Kidney glomerular epithelial cell (primary cell): ENCODE measurements around the gene ID2.

ENCODE experiments used
- DNase-seq: peaks from one replicate; lab custom pipeline; 2025; lab: John Stamatoyannopoulos, UW

The ID2 gene, protein sequence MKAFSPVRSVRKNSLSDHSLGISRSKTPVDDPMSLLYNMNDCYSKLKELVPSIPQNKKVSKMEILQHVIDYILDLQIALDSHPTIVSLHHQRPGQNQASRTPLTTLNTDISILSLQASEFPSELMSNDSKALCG

DNA sequence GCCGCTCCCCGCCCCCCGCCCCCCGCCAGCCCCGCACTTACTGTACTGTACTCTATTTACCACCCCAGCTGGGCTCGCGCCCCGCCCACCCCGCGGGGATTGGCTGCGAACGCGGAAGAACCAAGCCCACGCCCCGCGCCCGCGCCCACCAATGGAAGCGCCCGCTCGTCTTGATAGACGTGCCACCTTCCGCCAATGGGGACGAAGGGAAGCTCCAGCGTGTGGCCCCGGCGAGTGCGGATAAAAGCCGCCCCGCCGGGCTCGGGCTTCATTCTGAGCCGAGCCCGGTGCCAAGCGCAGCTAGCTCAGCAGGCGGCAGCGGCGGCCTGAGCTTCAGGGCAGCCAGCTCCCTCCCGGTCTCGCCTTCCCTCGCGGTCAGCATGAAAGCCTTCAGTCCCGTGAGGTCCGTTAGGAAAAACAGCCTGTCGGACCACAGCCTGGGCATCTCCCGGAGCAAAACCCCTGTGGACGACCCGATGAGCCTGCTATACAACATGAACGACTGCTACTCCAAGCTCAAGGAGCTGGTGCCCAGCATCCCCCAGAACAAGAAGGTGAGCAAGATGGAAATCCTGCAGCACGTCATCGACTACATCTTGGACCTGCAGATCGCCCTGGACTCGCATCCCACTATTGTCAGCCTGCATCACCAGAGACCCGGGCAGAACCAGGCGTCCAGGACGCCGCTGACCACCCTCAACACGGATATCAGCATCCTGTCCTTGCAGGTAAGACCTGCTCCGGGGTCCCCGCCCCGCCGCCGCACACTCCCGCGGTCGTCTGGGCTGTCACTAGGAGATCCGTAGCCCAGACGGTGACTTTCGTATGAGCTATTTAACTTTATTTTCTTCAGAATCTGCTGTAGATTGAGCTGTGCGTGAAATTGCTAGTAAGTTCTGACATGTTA is at the start of gene ID2:
Gene ID2, plus strand, starts transcription at position 271 of the 907 bp plus-strand sequence. Its CDS starts 110 bp downstream, at position 381.
- peak; percentile 91 for DNase-seq

DNA sequence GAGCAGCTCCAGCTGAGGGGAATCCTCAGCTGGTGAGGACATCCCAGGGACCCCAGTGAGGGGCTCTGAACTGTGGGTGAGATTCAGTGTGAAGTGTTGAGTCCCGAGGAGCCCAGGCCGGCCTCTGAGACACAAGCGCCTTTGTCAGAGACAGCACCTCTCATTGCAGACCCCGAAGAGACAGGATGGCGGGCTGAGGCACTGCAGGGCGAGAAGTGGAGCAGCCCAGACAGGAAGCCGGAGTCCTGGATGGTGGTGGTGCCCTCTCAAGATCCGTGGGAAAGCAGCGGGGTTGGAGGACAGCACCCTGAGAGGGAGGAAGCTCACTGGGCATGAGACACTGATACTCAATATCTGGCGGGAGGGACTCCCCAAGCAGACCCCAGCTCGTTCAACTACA is 49.1 kb upstream of the ID2 start:
- no peak for DNase-seq

DNA sequence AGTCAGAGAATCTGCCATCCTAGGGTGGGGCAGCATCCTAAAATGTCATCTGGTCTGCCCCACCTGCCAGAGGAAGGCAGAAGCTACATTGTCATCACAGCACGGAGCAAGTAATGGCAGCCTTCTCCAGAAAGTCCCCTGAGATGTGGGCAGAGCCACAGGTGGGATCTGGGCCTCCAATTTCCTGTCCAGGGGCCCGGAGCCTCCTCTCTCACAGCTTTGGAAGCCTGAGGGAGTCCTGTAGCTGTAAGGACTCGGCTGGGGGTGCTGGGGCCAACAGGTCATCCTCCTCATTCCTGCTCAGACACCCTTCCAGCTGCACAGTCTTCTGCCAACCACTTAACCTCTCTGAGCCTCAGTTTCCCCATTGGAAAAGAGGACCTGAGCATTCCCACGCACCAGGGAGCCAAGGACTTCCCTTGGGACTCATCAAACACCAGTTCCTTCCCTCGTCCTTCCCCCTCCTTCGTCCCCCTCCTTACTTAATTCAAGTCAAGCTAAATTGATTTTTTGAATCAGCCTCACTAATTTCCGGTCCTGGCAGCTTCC is 48.6 kb upstream of the ID2 start:
- no peak for DNase-seq

DNA sequence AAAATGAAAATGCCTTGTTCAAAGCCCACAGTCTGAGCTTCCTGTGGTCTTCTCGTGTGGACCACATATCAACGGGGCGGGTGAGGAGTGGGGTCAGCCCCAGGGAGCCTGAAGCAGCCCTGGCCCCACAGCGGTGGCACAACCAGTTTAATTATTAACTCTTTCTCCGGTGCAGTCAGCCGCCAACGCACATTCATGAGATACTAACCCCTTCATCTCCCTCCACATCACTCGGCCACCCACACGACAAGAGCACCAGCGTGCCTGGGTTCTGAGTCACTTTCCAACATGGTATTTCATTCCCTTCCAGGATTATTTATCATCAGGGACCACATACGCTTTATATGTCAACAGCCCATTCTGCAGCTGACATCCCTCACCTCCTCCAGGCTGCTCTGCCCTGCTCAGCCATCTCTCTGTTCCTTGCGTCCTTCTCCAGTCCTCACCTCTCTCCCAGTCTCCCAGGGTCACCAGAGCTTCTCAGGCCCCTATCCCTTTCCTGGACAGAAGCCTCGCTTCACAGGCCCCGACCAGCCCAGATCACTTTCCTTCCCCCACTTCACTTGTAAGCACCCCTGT is 48.0 kb upstream of the ID2 start:
- DNase-seq = peak; percentile 99

DNA sequence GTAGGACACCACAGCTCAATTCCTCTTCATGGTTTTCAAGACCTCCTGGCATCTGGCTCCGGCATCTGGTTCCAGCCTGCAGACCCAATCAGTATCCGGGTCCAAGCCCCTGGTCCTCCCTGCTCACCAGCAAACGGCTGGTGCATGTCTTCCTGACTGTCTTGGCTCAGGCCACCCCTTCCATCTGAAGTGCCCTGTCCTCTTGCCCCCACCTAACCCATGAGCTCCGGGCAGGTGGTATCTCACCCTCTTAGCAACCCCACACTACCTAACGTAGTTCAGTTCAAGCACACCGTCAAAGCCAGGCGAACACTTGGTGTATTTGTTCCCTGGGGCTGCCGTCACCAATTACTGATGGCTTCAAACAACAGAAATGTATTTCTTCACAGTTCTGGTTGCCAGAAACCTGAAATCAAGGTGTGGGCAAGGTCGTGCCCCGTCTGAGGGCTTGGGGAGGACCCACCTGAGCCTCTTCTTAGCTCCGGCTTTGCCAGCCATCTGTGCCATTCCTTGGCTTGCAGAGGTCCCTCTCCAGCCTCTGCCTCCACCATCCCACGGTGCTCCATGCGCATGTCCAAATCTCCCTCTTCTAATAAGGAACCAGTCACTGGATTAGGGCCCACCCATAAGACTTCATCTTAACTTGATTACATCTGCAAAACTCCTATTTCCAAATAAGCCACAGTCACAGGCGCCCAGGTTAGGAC is 47.2 kb upstream of the ID2 start:
- DNase-seq = no peak

DNA sequence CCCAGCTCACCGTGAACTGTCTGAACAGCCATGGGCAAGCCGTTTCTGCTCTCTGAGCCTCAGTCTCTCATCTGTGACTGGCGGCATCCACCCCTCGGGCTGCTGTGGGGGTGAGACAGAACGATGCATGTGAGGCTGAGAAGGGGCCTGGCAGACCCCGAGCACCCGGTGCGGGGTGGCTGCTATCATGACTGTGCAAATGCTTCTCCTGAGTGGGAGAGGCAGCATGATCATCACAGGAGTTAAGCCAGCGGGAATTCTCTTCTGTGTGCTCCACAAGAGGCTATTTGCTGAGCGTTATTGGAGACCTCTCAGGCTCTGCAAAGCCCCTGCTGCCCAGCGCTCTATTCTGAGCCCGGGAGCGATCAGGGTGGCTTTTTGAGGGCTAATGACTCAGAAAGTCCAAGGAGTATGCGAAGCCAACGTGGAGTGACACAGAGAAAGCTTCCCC is 45.8 kb upstream of the ID2 start:
- DNase-seq = no peak

DNA sequence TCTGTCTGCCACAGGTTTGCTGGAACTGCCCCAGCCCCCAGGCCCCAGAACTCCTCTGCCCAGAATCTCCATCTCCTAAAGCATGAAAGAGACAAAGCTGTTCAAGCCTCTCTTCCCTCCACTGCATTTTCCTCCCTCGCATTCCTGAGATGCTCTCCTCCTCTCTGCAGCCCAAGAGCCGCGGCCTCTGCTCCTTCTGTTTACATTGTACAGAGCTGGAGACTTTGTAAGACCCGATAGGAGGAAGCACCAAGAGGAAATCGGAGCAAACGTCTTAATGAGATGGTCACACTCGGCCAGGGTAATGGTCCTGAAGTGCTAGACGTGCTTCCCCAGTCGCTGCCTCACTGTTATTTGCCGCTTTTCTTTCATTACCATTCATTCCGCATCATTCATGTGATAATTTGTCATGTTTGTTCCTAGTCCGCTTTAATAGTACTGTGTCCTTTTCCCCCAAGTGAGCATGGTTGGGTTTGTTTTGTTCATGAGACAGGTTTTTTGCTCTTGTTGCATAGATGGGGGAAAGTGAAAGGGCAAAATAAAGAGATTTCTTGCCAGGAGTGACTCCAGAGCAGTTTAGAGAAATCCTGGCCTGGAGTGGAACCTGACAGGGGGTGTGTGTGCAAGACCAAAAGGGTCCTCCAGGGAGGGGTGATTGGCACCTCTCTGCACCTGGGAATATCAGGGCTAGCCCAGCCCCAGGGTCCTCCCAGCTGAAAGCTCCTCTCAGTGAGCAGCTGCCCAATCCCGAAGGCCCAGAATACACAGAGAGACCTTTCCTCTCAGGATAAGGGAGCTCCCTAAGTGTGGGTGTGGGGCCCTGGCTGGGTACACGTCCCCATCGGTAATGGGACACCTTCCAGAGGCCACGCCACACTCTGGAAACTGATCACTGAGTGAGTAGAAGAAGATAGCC is 44.9 kb upstream of the ID2 start:
- DNase-seq = peak; percentile 96

DNA sequence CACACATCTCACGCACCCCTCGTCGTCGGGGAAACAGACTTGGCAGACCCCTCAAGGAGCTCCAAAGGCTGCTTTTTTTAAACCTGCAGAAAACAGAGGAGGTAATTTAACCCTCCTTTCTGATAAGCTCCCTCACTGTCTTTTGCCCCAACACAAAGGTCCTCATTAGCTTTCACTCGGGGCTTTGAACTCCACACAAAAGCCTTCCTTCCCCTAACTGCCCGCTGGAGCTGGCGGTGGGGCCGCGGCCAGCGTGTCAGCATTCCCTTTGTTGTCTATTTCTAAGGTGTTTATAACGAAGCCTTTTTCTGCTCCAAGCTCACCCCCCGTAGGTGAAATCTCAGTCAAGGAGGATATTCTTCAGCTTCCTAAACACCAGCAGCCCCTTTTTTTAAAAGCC is 43.5 kb upstream of the ID2 start:
- DNase-seq = no peak

DNA sequence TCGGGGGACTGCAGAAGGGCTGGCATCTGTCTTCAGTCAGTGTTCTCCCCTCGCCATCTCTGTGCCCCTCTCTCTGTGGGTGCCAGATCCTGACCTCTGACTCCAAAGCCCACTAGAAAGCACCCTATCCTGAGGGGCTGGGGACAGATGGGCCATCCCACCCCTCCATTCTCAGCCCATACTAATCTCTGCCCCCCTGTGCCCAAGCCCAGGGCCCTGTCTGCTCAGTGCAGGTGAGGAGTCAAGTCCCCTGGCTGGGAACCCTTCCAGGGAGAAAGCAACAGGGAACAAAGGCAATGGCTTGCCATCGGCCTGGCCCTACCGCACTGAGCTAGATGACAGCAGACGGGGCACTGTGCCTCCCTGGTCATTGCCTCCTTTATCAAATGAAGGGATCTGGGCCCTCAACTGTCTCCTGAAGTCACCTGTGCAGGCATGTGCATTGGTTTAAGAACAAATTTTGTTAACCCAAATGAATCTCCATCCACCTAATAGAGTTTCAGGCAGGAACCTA is 42.7 kb upstream of the ID2 start:
- DNase-seq = no peak

DNA sequence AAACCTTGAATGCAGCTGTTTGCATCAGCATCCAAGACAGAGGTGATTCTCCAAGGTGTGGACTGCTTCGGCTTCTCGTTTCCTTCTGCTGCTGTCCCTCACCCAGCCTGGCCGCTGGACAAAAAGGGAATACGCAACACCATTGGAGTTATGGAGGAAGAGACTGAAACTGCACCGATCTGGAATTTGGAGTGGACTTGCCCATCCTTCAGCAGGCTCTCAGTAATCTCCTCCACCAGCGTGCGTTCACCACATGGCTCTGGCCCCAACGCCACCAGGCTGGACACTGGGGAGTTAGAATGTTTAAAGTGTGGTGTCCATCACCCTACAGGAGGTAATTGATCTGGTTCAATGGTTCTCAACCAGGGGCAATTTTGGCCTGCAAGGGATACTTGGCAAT is 41.4 kb upstream of the ID2 start:
- no peak for DNase-seq

DNA sequence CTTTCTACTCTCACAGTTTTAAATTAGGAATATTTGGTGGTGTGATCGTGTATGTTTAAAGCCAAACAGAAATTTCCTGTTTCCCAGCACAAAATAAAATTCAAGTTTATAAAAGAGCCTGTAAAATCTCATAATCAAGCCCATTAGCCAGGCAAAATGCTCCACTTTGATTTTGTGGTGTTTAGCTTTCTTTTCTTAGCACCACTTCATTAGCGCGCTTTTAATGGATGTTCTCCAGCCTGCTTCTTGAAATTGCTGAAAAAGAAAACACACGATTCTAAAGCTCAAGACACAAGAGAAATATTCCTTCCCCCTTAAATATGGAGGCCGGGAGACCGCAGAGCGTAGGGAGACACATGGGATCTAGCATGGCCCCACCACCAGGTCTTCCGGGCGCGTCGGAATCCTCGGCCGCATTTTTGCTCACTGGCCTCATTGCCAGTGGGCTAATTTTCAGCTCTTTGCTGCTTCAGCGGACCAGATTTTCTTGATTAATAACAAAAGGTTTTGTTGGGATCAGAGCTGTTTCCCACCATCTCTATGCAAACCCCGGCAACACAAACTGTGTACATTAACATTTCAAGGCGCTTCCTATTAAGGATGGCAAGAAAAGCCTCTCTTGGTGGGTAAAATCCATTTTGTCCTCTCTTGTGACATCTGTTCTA is 40.4 kb upstream of the ID2 start:
- no peak for DNase-seq

DNA sequence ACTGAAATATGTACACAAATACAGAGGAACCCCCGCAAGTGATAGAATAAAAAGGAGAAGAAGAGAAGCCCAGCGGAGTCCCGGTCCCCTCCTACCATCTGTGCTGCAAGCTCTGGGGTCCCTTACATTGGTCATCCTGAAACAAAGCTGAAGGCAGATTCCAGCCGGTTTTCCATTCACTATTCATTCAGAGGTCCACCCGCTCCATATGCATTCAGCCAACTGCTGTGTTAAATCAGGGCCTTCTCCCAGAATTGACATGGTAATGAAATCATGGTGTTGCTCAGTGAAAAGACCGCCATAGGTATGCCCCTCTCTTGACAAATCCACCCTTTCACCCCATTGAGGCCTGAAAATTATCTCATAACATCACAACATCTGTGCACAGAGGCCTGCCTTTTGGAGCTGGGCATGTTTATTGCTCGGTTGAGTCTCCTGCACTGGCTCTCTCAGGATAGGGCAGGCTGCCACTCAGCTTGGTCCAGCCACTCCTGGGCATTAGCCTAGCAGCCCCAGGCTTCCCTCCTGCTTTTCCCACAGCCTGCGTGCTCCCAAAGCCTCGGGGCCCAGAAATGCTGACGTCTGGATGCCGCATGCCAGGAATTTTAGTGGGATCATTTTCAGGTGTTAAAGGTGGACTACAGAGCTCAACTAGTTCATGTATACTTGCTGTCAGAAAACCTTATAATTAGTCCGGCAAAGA is 39.3 kb upstream of the ID2 start:
- DNase-seq = no peak

DNA sequence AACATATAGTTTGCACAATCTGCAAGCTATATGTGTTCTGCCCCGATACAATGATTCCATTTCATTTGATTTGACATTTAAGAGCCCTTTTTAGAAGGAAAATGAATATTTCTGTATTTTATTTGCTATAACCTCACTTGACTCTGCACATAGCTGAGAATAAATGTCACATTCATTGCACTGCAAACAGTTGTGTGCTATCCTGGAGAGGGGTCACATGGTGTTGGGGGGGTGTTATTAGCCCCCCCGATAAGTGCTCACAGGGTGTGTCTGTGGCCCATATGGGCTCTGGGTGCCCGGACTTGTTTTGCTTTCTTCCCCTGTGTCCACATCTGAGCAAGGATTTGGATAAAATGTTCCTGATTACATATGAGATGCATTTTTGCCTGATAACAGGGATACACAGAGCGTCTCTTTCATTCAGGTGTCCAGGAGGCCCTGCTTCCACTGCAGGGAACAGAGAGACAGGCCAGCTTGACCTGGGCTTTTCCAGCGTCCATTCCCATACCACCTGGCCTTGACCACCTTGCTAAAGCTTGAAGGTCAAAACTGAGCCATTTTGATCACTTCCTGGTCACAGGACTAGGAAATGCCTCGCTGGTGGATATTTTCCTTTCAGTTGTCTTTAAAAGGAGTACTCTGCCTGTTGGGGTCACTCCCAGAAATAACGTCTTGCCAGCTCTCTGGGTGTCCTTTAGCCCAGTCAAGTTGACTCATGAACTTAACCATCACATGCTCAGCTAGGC is 38.4 kb upstream of the ID2 start:
- no peak for DNase-seq

DNA sequence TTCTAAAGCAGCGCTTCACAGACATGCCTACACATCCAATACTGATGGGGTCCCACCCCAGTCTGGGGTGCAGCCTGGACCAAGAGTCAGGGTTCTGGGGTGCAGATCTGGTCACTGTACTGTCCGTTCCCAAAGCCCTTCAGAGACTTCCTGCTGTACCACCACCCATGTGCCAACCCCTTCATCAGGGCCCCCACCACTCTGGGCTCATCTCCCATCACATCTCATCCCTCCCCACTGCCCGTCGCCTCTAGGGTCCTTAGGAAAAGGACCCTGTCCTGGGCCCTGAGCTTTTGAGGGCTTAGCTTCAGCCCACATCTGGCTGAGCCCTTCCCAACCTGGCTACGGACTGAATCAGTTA is 37.9 kb upstream of the ID2 start:
- DNase-seq = no peak

DNA sequence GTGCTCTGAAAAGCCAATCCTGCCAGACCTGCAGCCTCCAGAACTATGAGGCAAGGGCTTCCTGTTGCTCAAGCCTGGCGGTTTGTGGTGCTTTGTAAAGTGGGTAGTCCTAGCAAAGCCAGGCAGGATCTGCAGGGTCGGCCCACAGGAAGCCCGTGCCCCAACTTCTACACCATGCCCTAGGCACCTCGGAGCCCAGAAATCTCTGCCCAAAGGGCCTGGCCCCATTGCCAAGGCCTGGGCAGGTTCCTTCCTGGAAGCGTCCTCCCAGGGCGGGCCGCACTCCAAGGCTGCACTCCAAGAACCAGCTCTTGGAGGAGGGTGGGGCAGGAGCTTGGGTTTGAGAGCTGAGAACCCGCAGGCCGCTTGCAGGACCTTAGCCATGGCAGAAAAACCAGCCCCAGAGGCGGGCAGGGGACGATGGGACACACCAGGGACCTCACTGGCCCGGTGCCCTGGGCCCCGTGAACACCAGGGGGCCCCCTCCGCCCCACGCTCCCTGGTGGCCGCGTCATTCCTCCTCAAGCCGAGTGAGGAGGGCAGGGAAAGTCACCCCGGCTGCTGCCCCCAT is 37.2 kb upstream of the ID2 start:
- no peak for DNase-seq

DNA sequence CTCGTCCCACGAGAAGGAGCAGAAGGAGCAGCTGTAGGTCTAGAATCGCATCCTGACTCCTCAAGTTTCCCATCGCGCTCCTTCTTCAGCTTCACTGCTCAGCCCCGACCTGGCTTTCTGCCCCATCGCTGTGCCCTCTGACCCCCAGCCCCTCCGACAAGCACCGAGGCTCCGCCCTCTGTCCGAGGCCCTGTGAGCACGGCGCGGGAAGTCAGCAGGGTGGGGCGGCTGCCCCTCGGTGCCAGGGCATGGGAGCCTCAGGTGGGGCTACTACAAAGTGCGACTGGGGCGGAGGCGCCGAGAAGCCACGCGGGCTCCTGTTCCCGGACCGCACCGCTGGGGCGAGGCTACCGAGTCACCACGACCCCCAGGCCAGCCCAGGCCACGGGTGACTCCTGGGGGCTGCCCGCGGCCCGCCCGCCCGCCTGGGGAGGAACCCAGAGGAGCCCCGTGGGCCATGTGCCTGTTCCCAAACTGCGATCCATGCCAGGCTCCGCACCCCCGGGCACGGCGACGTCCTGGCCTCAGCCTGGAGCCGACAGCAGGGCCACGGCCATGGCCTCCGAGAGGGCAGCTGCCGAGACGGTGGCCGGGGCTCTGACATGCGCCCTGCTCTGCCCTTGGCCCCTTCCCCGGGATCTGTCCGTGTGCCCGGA is 36.6 kb upstream of the ID2 start:
- DNase-seq = no peak

DNA sequence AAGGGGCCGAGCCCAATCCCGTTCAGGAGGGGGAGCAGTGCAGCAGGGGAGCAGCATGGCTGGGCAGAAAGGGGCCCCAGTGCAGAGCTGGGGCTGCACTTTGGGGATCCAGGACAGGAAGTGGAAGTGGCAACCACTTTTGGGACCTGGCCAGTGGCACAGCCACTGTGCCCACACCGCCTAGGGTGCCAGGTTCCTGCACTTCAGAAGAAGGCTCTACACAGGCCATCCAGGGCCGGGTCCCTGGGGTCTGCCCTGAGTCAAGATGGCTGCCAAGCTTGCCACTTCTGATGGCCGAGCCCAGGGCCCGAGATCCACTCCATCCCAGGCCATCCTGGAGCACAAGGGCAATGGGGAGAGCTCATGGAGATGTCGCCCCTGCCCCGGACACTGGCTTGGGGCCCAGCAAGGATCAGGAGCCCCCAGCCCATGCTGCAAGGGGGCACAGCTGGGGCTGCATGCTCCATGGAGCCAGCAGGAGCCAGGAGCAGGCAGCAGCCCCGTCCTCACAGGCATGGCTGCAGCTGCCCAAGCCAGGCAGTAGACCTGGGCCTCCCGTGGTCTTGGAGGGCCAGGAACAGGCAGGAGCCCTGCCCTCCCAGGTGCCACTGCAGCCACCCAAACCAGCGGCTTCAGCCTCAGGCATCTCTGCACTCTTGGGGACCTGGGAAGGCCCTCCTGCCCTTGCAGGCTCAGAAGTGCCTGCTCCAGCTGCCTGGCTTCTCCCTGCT is 35.0 kb upstream of the ID2 start:
- DNase-seq = no peak

DNA sequence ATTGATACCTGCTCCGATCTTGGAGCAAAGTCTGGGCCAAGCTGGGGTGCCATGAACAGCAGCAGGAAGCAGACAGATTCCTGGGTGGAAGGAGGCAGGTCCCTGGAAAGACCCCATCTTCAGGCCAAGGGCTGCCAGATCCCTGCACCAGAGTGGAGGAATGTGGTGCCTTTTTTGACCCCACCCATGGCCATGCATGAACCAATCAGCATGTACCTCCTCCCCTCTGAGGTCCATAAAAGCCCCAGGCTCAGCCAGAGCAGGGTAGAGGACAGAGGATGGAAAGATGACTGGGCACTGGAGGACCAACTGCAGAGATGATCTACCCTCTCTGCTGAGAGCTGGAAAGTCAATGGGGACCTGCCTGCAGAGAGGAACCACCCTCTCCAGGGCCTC is 34.4 kb upstream of the ID2 start:
- DNase-seq = no peak
